Nephron (organoid): Measurements from ENCODE around the gene LSR.
A peak's percentile ranks its signal among the peaks of the same experiment; 100 is the strongest.

Experiments used
- H3K27ac Mint-ChIP-seq, 3 experiments: 2 replicates each; pipeline ENCODE4 v1.8.0; 2020; ENCODE audit warnings: mixed read lengths in 3 of 3, mild to moderate bottlenecking in 2 of 3, moderate library complexity in 1 of 3
- H3K27me3 Mint-ChIP-seq: 2 replicates; pipeline ENCODE4 v1.8.0; 2021; ENCODE audit warnings: low read depth, mild to moderate bottlenecking, moderate library complexity, mixed read lengths
- H3K36me3 Mint-ChIP-seq: 2 replicates; pipeline ENCODE4 v1.8.0; 2020; ENCODE audit warnings: low read depth, mixed read lengths
- H3K4me1 Mint-ChIP-seq: 2 replicates; pipeline ENCODE4 v1.8.0; 2020; ENCODE audit warnings: mixed read lengths
- H3K4me3 Mint-ChIP-seq, 3 experiments: 2 replicates each; pipeline ENCODE4 v1.8.0; 2020; ENCODE audit warnings: mild to moderate bottlenecking in 3 of 3, mixed read lengths in 3 of 3, moderate library complexity in 2 of 3
- H3K9me3 Mint-ChIP-seq: 2 replicates; pipeline ENCODE4 v1.8.0; 2020; ENCODE audit warnings: mixed read lengths
- CTCF ChIP-seq, 3 experiments: fragments of 200-600 bp; sonication (generic); IDR thresholded peaks; one replicate each; pipeline ENCODE4 v1.5.0; 2021; ENCODE audit warnings: antibody characterized with exemption in 3 of 3; ENCODE audit not compliant: unreplicated experiment in 3 of 3

The LSR gene

GRCh38 chr19:35268536-35269437 is 20.0 kb downstream of the LSR start, which contains the start of gene USF2:
Gene USF2, plus strand, starts transcription at chr19:35268962. Its CDS starts 140 bp downstream, at chr19:35269102.
- peak within 1 kb of the TSS; percentile 94 to 99 (median 98) for H3K4me3 Mint-ChIP-seq
- TF ChIP-seq CTCF (IDR thresholded peaks at IDR 0.05; ENCODE audit: unreplicated experiment in 3 of 3) = no peak
- peaks cover 6% of the 10 kb centered on the region for H3K4me1 Mint-ChIP-seq

DNA sequence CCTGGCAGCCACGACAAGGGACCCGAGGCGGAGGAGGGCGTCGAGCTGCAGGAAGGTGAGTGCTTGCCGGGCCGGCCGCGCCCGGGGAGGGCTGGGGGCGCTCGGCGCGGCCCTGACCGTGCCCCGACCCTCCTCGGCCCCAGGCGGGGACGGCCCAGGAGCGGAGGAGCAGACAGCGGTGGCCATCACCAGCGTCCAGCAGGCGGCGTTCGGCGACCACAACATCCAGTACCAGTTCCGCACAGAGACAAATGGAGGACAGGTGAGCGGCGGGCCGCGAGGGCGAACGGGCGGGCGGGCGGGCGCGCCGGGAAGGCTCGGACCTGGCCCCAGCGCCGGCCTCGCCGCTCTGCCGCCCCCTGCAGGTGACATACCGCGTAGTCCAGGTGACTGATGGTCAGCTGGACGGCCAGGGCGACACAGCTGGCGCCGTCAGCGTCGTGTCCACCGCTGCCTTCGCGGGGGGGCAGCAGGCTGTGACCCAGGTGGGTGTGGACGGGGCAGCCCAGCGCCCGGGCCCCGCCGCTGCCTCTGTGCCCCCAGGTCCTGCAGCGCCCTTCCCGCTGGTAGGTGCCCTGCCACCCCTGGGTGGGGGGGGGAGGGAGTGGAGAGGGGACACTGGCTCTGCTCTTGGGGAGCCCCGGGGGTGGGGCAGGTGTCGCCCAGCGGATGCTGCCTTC is 20.8 kb downstream of the LSR start:
- no peaks in the 10 kb centered on the region for H3K27me3 Mint-ChIP-seq
- peak overlapping the region; percentile 59 to 92 (median 88) for H3K27ac Mint-ChIP-seq
- H3K4me3 Mint-ChIP-seq = peak overlapping the region; percentile 78 to 86 (median 86)
- peaks cover 6% of the 10 kb centered on the region for H3K4me1 Mint-ChIP-seq
- peak; percentile 85 to 98 (median 98) for TF ChIP-seq CTCF (IDR thresholded peaks at IDR 0.05; ENCODE audit: unreplicated experiment in 3 of 3)
- H3K36me3 Mint-ChIP-seq = peaks cover 45% of the 10 kb centered on the region
- H3K9me3 Mint-ChIP-seq = no peaks in the 10 kb centered on the region

More at GRCh38 chr19:35268536-35269437, 20.0 kb downstream of the LSR start, which contains the start of gene USF2:
- peaks cover 38% of the 10 kb centered on the region for H3K36me3 Mint-ChIP-seq
- no peaks in the 10 kb centered on the region for H3K27me3 Mint-ChIP-seq
- no peaks in the 10 kb centered on the region for H3K9me3 Mint-ChIP-seq
- H3K27ac Mint-ChIP-seq = peak within 1 kb of the TSS; percentile 97 to 99 (median 99)

DNA sequence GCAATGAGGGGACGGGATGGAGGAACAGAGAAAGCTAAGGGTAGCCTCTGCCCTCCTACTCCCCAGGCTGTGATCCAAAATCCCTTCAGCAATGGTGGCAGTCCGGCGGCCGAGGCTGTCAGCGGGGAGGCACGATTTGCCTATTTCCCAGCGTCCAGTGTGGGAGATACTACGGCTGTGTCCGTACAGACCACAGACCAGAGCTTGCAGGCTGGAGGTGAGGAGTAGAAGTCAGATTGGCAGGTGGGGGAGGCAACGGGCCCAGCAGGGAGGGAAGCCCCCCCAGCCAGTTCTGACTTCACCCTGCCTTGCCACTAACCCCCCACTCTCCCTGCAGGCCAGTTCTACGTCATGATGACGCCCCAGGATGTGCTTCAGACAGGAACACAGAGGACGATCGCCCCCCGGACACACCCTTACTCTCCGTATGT is 21.6 kb downstream of the LSR start:
- Mint-ChIP-seq H3K4me1 (peaks cover 4% of the 10 kb centered on the region), H3K4me3 (peak overlapping the region; percentile 78 to 86 (median 86)), H3K9me3 (no peaks in the 10 kb centered on the region), H3K36me3 (peaks cover 46% of the 10 kb centered on the region), H3K27me3 (no peaks in the 10 kb centered on the region), H3K27ac (peak overlapping the region; percentile 59 to 92 (median 88))
- TF ChIP-seq CTCF (IDR thresholded peaks at IDR 0.05; ENCODE audit: unreplicated experiment in 3 of 3) = no peak

- Mint-ChIP-seq H3K4me3 (peak overlapping the region; percentile 6 to 76 (median 66)), H3K36me3 (peaks cover 51% of the 10 kb centered on the region), H3K4me1 (no peaks in the 10 kb centered on the region), H3K27me3 (no peaks in the 10 kb centered on the region), H3K27ac (peak overlapping the region in 1 of 3 experiments; percentile 30), H3K9me3 (no peaks in the 10 kb centered on the region)
- TF ChIP-seq CTCF (IDR thresholded peaks at IDR 0.05; ENCODE audit: unreplicated experiment in 3 of 3) = no peak
These were observed 22.7 kb downstream of the LSR start for GRCh38 chr19:35271546-35271945.

DNA sequence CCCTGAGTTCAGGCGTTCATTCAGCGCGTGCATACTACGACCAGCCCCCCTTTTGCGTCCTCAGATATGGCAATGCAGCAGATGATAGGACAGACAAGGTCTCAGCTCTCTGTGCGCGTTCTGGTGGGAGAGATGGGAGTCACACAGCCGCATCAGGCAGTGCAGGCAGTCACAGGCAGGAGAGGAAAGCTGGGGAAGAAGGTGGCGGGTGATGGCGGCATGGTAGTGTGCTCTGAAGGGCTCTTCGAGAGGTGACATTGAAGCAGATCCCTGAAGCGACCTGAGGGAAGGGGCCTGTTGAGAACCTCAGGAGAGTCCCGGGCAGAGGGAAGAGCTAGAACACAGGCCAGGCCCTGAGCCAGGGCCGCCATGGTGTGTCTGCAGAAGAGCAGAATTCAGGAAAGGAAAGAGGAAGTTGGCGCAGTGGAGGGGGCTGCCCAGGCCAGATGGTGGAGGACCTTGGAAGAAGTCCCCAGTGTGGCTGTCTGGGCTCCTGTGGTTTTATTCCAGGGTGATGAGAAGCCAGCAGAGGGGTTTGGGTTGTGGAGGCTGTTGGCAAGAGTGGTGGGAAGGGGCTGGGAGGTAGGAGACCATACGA is 23.4 kb downstream of the LSR start:
- Mint-ChIP-seq H3K4me3 (peak overlapping the region; percentile 50 to 76 (median 66)), H3K27ac (peak overlapping the region in 1 of 3 experiments; percentile 30)

More for the DNA sequence above, 23.4 kb downstream of the LSR start:
- H3K36me3 Mint-ChIP-seq = peaks cover 55% of the 10 kb centered on the region
- no peaks in the 10 kb centered on the region for H3K9me3 Mint-ChIP-seq
- H3K4me1 Mint-ChIP-seq = no peaks in the 10 kb centered on the region
- no peak for TF ChIP-seq CTCF (IDR thresholded peaks at IDR 0.05; ENCODE audit: unreplicated experiment in 3 of 3)
- no peaks in the 10 kb centered on the region for H3K27me3 Mint-ChIP-seq
